ENCODE data around the gene LMX1B.
"Not testable (repeated sequence)": the region's sequence is repeated elsewhere in the genome, so short reads cannot be mapped to it uniquely, and the experiment has no call there.

The LMX1B gene

GRCh38 chr9:126613651-126614050 lies at the start of gene LMX1B:
LMX1B (plus strand) TSS chr9:126613928; CDS start chr9:126614450, 522 bp downstream.
- no peak within 1 kb of the TSS for H3K4me3 ChIP-seq (ENCODE audit: low read depth, low read length)
- TF ChIP-seq CTCF (conservative IDR thresholded peaks at IDR 0.05; ENCODE audit: low read depth, low read length), result no peak
- peak; percentile 20 for DNase-seq (ENCODE audit: low read depth)

- no peak overlapping the region for H3K4me3 ChIP-seq (ENCODE audit: low read depth, low read length)
- no peak for TF ChIP-seq CTCF (conservative IDR thresholded peaks at IDR 0.05; ENCODE audit: low read depth, low read length)
- no peak for DNase-seq (ENCODE audit: low read depth)
Observed at GRCh38 chr9:126564128-126564527, 49.6 kb upstream of the LMX1B start.

GRCh38 chr9:126564716-126565115 lies 49.0 kb upstream of the LMX1B start:
- H3K4me3 ChIP-seq (ENCODE audit: low read depth, low read length), result no peak overlapping the region
- DNase-seq (ENCODE audit: low read depth), result no peak
- no peak for TF ChIP-seq CTCF (conservative IDR thresholded peaks at IDR 0.05; ENCODE audit: low read depth, low read length)

- H3K4me3 ChIP-seq (ENCODE audit: low read depth, low read length), result no peak overlapping the region
- no peak for DNase-seq (ENCODE audit: low read depth)
- TF ChIP-seq CTCF (conservative IDR thresholded peaks at IDR 0.05; ENCODE audit: low read depth, low read length), result no peak
Observed at GRCh38 chr9:126565336-126566128, 48.2 kb upstream of the LMX1B start.

- no peak for TF ChIP-seq CTCF (conservative IDR thresholded peaks at IDR 0.05; ENCODE audit: low read depth, low read length)
- H3K4me3 ChIP-seq (ENCODE audit: low read depth, low read length), result no peak overlapping the region
- peak; percentile 6 for DNase-seq (ENCODE audit: low read depth)
Observed at GRCh38 chr9:126569036-126569435, 44.7 kb upstream of the LMX1B start.

GRCh38 chr9:126578029-126578428 lies 35.7 kb upstream of the LMX1B start:
- TF ChIP-seq CTCF (conservative IDR thresholded peaks at IDR 0.05; ENCODE audit: low read depth, low read length), result no peak
- peak; percentile 31 for DNase-seq (ENCODE audit: low read depth)
- no peak overlapping the region for H3K4me3 ChIP-seq (ENCODE audit: low read depth, low read length)

GRCh38 chr9:126580319-126580718 lies 33.4 kb upstream of the LMX1B start:
- DNase-seq (ENCODE audit: low read depth); H3K4me3 ChIP-seq (ENCODE audit: low read depth, low read length): not testable (repeated sequence)
